ENCODE results near the gene H2BW1.
"Not testable (repeated sequence)": the region's sequence is repeated elsewhere in the genome, so short reads cannot be mapped to it uniquely, and the experiment has no call there.

Gene H2BW1

GRCh38 chrX:104018126-104018525 lies 4.6 kb upstream of the H2BW1 start:
- no peak overlapping the region for H3K4me3 ChIP-seq (ENCODE audit: control insufficient read depth in 1 of 7, extremely low read depth in 1 of 7, insufficient read depth in 4 of 7, low read depth in 2 of 7, low read length in 6 of 7)
- H3K27ac ChIP-seq (ENCODE audit: insufficient read depth in 1 of 2, low read depth in 1 of 2, low read length in 2 of 2, poor library complexity in 1 of 2, severe bottlenecking in 2 of 2): no peak overlapping the region
- ChIA-PET POLR2A (no interaction called here), CTCF (no interaction called here)
- peaks cover 0 to 2% (median 0%) of the 10 kb centered on the region in 5 experiments for H3K27me3 ChIP-seq (replicated peaks in 2 of 5; ENCODE audit: control insufficient read depth in 4 of 5, insufficient read depth in 5 of 5, low read length in 4 of 5)
- 87% methylated on average over 10 of the region's 11 CpGs for WGBS (ENCODE audit: insufficient coverage)
- no peaks in the 10 kb centered on the region for H3K36me3 ChIP-seq (ENCODE audit: control insufficient read depth in 4 of 4, insufficient read depth in 4 of 4, low read length in 3 of 4)
- H3K9me3 ChIP-seq (ENCODE audit: control extremely low read depth in 1 of 5, control insufficient read depth in 4 of 5, insufficient read depth in 2 of 5, low read depth in 1 of 5, low read length in 4 of 5): peaks cover 0 to 3% (median 0%) of the 10 kb centered on the region in 5 experiments
- DNase-seq: no peak
- H3K4me1 ChIP-seq (ENCODE audit: control extremely low read depth in 1 of 4, control insufficient read depth in 4 of 4, insufficient read depth in 4 of 4, low read length in 3 of 4): no peaks in the 10 kb centered on the region

- WGBS (ENCODE audit: insufficient coverage): 65% methylated on average over 6 of the region's 8 CpGs
- CTCF ChIA-PET; H3K4me3 ChIP-seq (ENCODE audit: control insufficient read depth in 1 of 7, extremely low read depth in 1 of 7, insufficient read depth in 4 of 7, low read depth in 2 of 7, low read length in 6 of 7); H3K9me3 ChIP-seq (ENCODE audit: control extremely low read depth in 1 of 5, control insufficient read depth in 4 of 5, insufficient read depth in 2 of 5, low read depth in 1 of 5, low read length in 4 of 5); H3K36me3 ChIP-seq (ENCODE audit: control insufficient read depth in 4 of 4, insufficient read depth in 4 of 4, low read length in 3 of 4); H3K4me1 ChIP-seq (ENCODE audit: control extremely low read depth in 1 of 4, control insufficient read depth in 4 of 4, insufficient read depth in 4 of 4, low read length in 3 of 4); H3K27me3 ChIP-seq (replicated peaks in 2 of 5; ENCODE audit: control insufficient read depth in 4 of 5, insufficient read depth in 5 of 5, low read length in 4 of 5); POLR2A ChIA-PET; DNase-seq; H3K27ac ChIP-seq (ENCODE audit: insufficient read depth in 1 of 2, low read depth in 1 of 2, low read length in 2 of 2, poor library complexity in 1 of 2, severe bottlenecking in 2 of 2): not testable (repeated sequence)
These were observed 2.1 kb upstream of the H2BW1 start for GRCh38 chrX:104015576-104015975.

GRCh38 chrX:104013158-104013557 lies 350 bp downstream of the H2BW1 start:
- Histone ChIP-seq H3K9me3 (ENCODE audit: control extremely low read depth in 1 of 5, control insufficient read depth in 4 of 5, insufficient read depth in 2 of 5, low read depth in 1 of 5, low read length in 4 of 5) (peaks cover 0 to 2% (median 0%) of the 10 kb centered on the region in 5 experiments), H3K4me1 (ENCODE audit: control extremely low read depth in 1 of 4, control insufficient read depth in 4 of 4, insufficient read depth in 4 of 4, low read length in 3 of 4) (no peaks in the 10 kb centered on the region), H3K27ac (ENCODE audit: insufficient read depth in 1 of 2, low read depth in 1 of 2, low read length in 2 of 2, poor library complexity in 1 of 2, severe bottlenecking in 2 of 2) (no peak overlapping the region), H3K27me3 (replicated peaks in 2 of 5; ENCODE audit: control insufficient read depth in 4 of 5, insufficient read depth in 5 of 5, low read length in 4 of 5) (peaks cover 0 to 3% (median 0%) of the 10 kb centered on the region in 5 experiments), H3K4me3 (ENCODE audit: control insufficient read depth in 1 of 7, extremely low read depth in 1 of 7, insufficient read depth in 4 of 7, low read depth in 2 of 7, low read length in 6 of 7) (no peak overlapping the region), H3K36me3 (ENCODE audit: control insufficient read depth in 4 of 4, insufficient read depth in 4 of 4, low read length in 3 of 4) (no peaks in the 10 kb centered on the region)
- POLR2A ChIA-PET: no interaction called here
- CTCF ChIA-PET: no interaction called here
- WGBS (ENCODE audit: insufficient coverage): 91% methylated on average over 23 of the region's 24 CpGs
- DNase-seq: no peak

GRCh38 chrX:104008831-104009230 lies 4.7 kb downstream of the H2BW1 start:
- WGBS (ENCODE audit: insufficient coverage): 75% methylated on average over 5 of the region's 5 CpGs
- Histone ChIP-seq H3K27me3 (replicated peaks in 2 of 5; ENCODE audit: control insufficient read depth in 4 of 5, insufficient read depth in 5 of 5, low read length in 4 of 5) (peaks cover 0 to 4% (median 1%) of the 10 kb centered on the region in 5 experiments), H3K4me3 (ENCODE audit: control insufficient read depth in 1 of 7, extremely low read depth in 1 of 7, insufficient read depth in 4 of 7, low read depth in 2 of 7, low read length in 6 of 7) (no peak overlapping the region), H3K4me1 (ENCODE audit: control extremely low read depth in 1 of 4, control insufficient read depth in 4 of 4, insufficient read depth in 4 of 4, low read length in 3 of 4) (no peaks in the 10 kb centered on the region), H3K36me3 (ENCODE audit: control insufficient read depth in 4 of 4, insufficient read depth in 4 of 4, low read length in 3 of 4) (no peaks in the 10 kb centered on the region), H3K27ac (ENCODE audit: insufficient read depth in 1 of 2, low read depth in 1 of 2, low read length in 2 of 2, poor library complexity in 1 of 2, severe bottlenecking in 2 of 2) (no peak overlapping the region), H3K9me3 (ENCODE audit: control extremely low read depth in 1 of 5, control insufficient read depth in 4 of 5, insufficient read depth in 2 of 5, low read depth in 1 of 5, low read length in 4 of 5) (peaks cover 0 to 2% (median 0%) of the 10 kb centered on the region in 5 experiments)
- ChIA-PET POLR2A (no interaction called here), CTCF (no interaction called here)
- no peak for DNase-seq

GRCh38 chrX:103999234-103999633 lies 14.3 kb downstream of the H2BW1 start:
- Histone ChIP-seq H3K27ac (ENCODE audit: insufficient read depth in 1 of 2, low read depth in 1 of 2, low read length in 2 of 2, poor library complexity in 1 of 2, severe bottlenecking in 2 of 2) (no peak overlapping the region), H3K9me3 (ENCODE audit: control extremely low read depth in 1 of 5, control insufficient read depth in 4 of 5, insufficient read depth in 2 of 5, low read depth in 1 of 5, low read length in 4 of 5) (no peaks in the 10 kb centered on the region), H3K4me1 (ENCODE audit: control extremely low read depth in 1 of 4, control insufficient read depth in 4 of 4, insufficient read depth in 4 of 4, low read length in 3 of 4) (no peaks in the 10 kb centered on the region), H3K4me3 (ENCODE audit: control insufficient read depth in 1 of 7, extremely low read depth in 1 of 7, insufficient read depth in 4 of 7, low read depth in 2 of 7, low read length in 6 of 7) (no peak overlapping the region), H3K36me3 (ENCODE audit: control insufficient read depth in 4 of 4, insufficient read depth in 4 of 4, low read length in 3 of 4) (no peaks in the 10 kb centered on the region), H3K27me3 (replicated peaks in 2 of 5; ENCODE audit: control insufficient read depth in 4 of 5, insufficient read depth in 5 of 5, low read length in 4 of 5) (peaks cover 0 to 20% (median 4%) of the 10 kb centered on the region in 5 experiments)
- POLR2A ChIA-PET: no interaction called here
- DNase-seq: no peak
- CTCF ChIA-PET: no interaction called here
- 46% methylated on average over 3 of the region's 5 CpGs for WGBS (ENCODE audit: insufficient coverage)

- no CpG with 5 or more reads among the region's 13 CpGs for WGBS (ENCODE audit: insufficient coverage)
- H3K4me3 ChIP-seq (ENCODE audit: control insufficient read depth in 1 of 7, extremely low read depth in 1 of 7, insufficient read depth in 4 of 7, low read depth in 2 of 7, low read length in 6 of 7); DNase-seq; H3K4me1 ChIP-seq (ENCODE audit: control extremely low read depth in 1 of 4, control insufficient read depth in 4 of 4, insufficient read depth in 4 of 4, low read length in 3 of 4); H3K9me3 ChIP-seq (ENCODE audit: control extremely low read depth in 1 of 5, control insufficient read depth in 4 of 5, insufficient read depth in 2 of 5, low read depth in 1 of 5, low read length in 4 of 5); H3K27me3 ChIP-seq (replicated peaks in 2 of 5; ENCODE audit: control insufficient read depth in 4 of 5, insufficient read depth in 5 of 5, low read length in 4 of 5); H3K36me3 ChIP-seq (ENCODE audit: control insufficient read depth in 4 of 4, insufficient read depth in 4 of 4, low read length in 3 of 4); CTCF ChIA-PET; POLR2A ChIA-PET; H3K27ac ChIP-seq (ENCODE audit: insufficient read depth in 1 of 2, low read depth in 1 of 2, low read length in 2 of 2, poor library complexity in 1 of 2, severe bottlenecking in 2 of 2): not testable (repeated sequence)
These were observed 30.0 kb downstream of the H2BW1 start for GRCh38 chrX:103983508-103983907.

- H3K36me3 ChIP-seq (ENCODE audit: control insufficient read depth in 4 of 4, insufficient read depth in 4 of 4, low read length in 3 of 4); H3K27ac ChIP-seq (ENCODE audit: insufficient read depth in 1 of 2, low read depth in 1 of 2, low read length in 2 of 2, poor library complexity in 1 of 2, severe bottlenecking in 2 of 2); H3K27me3 ChIP-seq (replicated peaks in 2 of 5; ENCODE audit: control insufficient read depth in 4 of 5, insufficient read depth in 5 of 5, low read length in 4 of 5); H3K4me3 ChIP-seq (ENCODE audit: control insufficient read depth in 1 of 7, extremely low read depth in 1 of 7, insufficient read depth in 4 of 7, low read depth in 2 of 7, low read length in 6 of 7); POLR2A ChIA-PET; H3K9me3 ChIP-seq (ENCODE audit: control extremely low read depth in 1 of 5, control insufficient read depth in 4 of 5, insufficient read depth in 2 of 5, low read depth in 1 of 5, low read length in 4 of 5); DNase-seq; H3K4me1 ChIP-seq (ENCODE audit: control extremely low read depth in 1 of 4, control insufficient read depth in 4 of 4, insufficient read depth in 4 of 4, low read length in 3 of 4); CTCF ChIA-PET: not testable (repeated sequence)
- WGBS (ENCODE audit: insufficient coverage): no CpG with 5 or more reads among the region's 55 CpGs
These were observed 50.9 kb downstream of the H2BW1 start, which contains the start of gene TMSB15B for GRCh38 chrX:103962411-103963278. TMSB15B (plus strand) TSS chrX:103962627.

Measured in common myeloid progenitor, CD34-positive (primary cell).